Measurements from ENCODE around the gene IL1RN.

DNA sequence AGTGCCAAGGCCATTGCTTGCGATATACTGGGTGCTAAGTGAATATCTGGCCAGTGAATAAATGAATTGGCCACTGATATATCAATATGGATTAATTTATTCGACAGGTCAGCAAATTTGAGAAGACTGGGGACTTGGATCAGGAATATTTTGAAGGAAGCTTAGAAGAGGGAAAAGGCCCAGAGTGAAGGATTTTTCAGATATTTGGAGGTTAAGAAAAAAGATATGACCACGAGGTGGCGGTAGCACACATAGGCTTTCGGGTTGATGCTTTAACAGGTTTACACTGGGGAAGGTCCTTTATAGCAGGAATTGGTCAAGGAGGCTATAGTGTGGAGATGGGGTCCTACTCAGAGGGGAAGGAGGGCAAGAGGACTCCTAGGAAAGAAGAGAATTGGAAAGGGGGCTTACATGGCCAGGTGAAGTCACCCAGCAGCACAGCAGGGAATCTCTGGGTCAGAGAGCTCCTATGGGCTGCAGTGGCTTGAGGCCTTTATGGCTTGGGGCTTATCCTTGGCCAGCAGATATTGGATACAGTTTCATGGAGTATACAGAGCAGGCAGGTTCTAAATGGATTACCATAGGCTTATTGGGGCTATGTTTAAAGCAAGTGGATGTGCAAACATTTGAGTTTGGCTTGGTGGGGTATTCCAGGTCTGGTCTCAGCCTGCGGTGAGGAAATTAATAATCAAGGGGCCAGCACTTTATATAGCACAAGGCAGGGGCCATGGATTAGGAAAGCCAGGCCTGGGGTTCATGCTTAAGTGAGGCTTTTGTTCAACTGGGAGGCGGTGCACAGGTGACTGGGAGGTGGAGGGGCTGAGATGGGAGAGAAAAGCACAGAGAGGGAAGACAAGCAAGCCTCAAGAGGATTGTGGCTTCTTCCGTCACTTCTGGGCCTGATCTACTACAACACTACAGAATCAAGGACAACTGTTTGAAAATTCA is 9.7 kb downstream of the IL1RN start:
- TF ChIP-seq, protein P1, sequence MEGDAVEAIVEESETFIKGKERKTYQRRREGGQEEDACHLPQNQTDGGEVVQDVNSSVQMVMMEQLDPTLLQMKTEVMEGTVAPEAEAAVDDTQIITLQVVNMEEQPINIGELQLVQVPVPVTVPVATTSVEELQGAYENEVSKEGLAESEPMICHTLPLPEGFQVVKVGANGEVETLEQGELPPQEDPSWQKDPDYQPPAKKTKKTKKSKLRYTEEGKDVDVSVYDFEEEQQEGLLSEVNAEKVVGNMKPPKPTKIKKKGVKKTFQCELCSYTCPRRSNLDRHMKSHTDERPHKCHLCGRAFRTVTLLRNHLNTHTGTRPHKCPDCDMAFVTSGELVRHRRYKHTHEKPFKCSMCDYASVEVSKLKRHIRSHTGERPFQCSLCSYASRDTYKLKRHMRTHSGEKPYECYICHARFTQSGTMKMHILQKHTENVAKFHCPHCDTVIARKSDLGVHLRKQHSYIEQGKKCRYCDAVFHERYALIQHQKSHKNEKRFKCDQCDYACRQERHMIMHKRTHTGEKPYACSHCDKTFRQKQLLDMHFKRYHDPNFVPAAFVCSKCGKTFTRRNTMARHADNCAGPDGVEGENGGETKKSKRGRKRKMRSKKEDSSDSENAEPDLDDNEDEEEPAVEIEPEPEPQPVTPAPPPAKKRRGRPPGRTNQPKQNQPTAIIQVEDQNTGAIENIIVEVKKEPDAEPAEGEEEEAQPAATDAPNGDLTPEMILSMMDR (conservative IDR thresholded peaks at IDR 0.05) = peak; percentile 83
- TF ChIP-seq ZFX (IDR thresholded peaks at IDR 0.05) = no peak
